Tibial nerve (tissue), 4 donors: ENCODE measurements around the gene ARHGAP26. TPM values are rescaled to one million over a fixed set of nuclear protein-coding genes. Genes with fewer than 3 reads are reported as not detected.
A peak's percentile ranks its signal among the peaks of the same experiment; 100 is the strongest.

Experiments
- DNase-seq, 2 donors: peaks; one replicate each; pipeline ENCODE4 v3.0.0-alpha.2; 2019; ENCODE audit warnings: low spot score in 2 of 2
- H3K27ac ChIP-seq, 4 donors: fragments of 200-600 bp; sonication (generic) in 3 of 4; one replicate each; pipeline ENCODE4 v1.5.1; 2017 to 2019; ENCODE audit warnings: mild to moderate bottlenecking in 1 of 4
- H3K27me3 ChIP-seq, 2 donors: fragments of 200-600 bp; sonication (generic) in 1 of 2; one replicate each; pipeline versions ENCODE4 v1.5.1 to v1.6.0; 2017 to 2019
- H3K36me3 ChIP-seq, 3 donors: fragments of 200-600 bp; sonication (generic); one replicate each; pipeline ENCODE4 v1.5.1; 2018 to 2019
- H3K4me1 ChIP-seq, 4 donors: fragments of 200-600 bp; sonication (generic) in 3 of 4; one replicate each; pipeline ENCODE4 v1.5.1; 2017 to 2019
- H3K4me3 ChIP-seq, 4 donors: fragments of 200-600 bp; sonication (generic) in 3 of 4; one replicate each; pipeline ENCODE4 v1.5.1; 2017 to 2019; ENCODE audit warnings: mild to moderate bottlenecking in 1 of 4, moderate library complexity in 1 of 4
- H3K9me3 ChIP-seq, 4 donors: fragments of 200-600 bp; sonication (generic) in 3 of 4; one replicate each; pipeline ENCODE4 v1.5.1; 2017 to 2019
- EP300 ChIP-seq, 2 donors: sonication (generic); formaldehyde crosslinking; IDR thresholded peaks; one replicate each; pipeline ENCODE4 v1.6.1; 2017; ENCODE audit warnings: antibody characterized with exemption in 2 of 2, mild to moderate bottlenecking in 1 of 2
- POLR2A ChIP-seq, 2 donors: fragments of 450-650 bp; IDR thresholded peaks; one replicate each; pipeline ENCODE4 v1.6.1; 2017; ENCODE audit warnings: antibody characterized with exemption in 2 of 2, mild to moderate bottlenecking in 2 of 2, moderate library complexity in 2 of 2
- WGBS, 2 donors: methylation state at CpG; one replicate each; pipeline ENCODE4 v1.1.5; 2018; 5-methylcytosine and 5-hydroxymethylcytosine counted together
- total RNA-seq, 4 donors: library from RNA; depleted of rRNA; stranded (reverse); fragments of >200 nt; gene quantifications; one replicate each; pipeline ENCODE4 v1.1.0, GENCODE V29; 2016
- TF ChIP-seq, protein P1 (sequence below), 5 experiments: fragments of 200-600 bp in 3 of 5; fragments of 450-650 bp in 2 of 5; sonication (generic) in 3 of 5; IDR thresholded peaks; one replicate each; pipeline ENCODE4 v1.5.1; 2016 to 2019; ENCODE audit warnings: antibody characterized with exemption in 5 of 5, mild to moderate bottlenecking in 3 of 5, moderate library complexity in 2 of 5

The ARHGAP26 gene
- total RNA-seq, 4 donors from 2014 or later = 33.7 to 77.8 (median 57.8) TPM

DNA sequence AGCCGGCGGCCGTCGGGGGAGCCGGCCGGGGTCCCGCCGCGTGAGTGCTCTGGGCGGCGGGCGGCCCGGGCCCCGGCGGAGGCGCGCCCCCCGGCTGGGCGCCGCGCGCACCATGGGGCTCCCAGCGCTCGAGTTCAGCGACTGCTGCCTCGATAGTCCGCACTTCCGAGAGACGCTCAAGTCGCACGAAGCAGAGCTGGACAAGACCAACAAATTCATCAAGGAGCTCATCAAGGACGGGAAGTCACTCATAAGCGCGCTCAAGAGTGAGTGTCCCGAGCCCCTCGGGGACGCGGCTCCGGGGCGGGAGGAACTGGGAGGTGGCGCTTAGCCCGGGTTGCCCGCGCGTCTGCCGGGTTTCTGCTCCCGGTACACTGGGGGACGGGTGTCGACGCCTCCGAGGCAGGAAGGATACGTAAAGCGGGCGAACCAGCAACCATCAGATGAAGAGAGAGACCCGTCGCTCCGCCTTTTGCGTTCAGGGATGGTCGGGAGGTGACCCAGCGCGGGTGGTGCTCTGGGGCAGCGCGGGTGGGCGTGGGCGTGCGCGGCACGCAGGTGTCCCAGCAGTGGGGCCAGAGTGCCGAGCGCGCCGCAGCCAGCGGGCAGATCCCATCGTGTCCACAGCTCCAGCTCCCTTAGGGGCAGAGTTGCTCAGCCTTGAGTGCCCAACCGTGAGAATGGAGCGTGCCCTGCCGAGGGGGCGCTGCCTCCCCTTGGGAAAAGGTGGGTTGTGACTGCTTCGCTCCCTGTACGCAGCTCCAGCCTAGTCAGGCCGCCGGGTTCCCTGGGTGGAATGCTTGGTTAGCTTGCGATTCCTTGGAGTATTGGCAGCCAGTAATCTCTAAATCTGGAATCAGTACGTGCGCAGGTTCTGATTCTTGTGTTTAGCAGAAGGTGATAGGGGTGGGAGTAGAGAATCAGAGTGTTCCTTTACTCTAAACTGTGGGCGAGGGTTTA, 753 bp downstream of the ARHGAP26 start:
- no peaks in the 10 kb centered on the region for H3K9me3 ChIP-seq
- TF ChIP-seq EP300 (IDR thresholded peaks at IDR 0.05) (peak in 1 of 2 donors; percentile 57), POLR2A (IDR thresholded peaks at IDR 0.05) (no peak)
- TF ChIP-seq, protein P1, sequence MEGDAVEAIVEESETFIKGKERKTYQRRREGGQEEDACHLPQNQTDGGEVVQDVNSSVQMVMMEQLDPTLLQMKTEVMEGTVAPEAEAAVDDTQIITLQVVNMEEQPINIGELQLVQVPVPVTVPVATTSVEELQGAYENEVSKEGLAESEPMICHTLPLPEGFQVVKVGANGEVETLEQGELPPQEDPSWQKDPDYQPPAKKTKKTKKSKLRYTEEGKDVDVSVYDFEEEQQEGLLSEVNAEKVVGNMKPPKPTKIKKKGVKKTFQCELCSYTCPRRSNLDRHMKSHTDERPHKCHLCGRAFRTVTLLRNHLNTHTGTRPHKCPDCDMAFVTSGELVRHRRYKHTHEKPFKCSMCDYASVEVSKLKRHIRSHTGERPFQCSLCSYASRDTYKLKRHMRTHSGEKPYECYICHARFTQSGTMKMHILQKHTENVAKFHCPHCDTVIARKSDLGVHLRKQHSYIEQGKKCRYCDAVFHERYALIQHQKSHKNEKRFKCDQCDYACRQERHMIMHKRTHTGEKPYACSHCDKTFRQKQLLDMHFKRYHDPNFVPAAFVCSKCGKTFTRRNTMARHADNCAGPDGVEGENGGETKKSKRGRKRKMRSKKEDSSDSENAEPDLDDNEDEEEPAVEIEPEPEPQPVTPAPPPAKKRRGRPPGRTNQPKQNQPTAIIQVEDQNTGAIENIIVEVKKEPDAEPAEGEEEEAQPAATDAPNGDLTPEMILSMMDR (IDR thresholded peaks at IDR 0.05) = peak in 1 of 5 experiments; percentile 6
- peak overlapping the region; percentile 63 to 93 (median 84) for H3K4me3 ChIP-seq
- 0 to 1% methylated on average over 59 to 67 of the region's 86 CpGs for WGBS, 2 donors
- DNase-seq = peak; percentile 19 to 26
- no peaks in the 10 kb centered on the region for H3K27me3 ChIP-seq
- H3K27ac ChIP-seq = peak overlapping the region; percentile 86 to 94 (median 90)
- H3K36me3 ChIP-seq = no peaks in the 10 kb centered on the region
- peaks cover 0 to 39% (median 17%) of the 10 kb centered on the region in 4 donors for H3K4me1 ChIP-seq

DNA sequence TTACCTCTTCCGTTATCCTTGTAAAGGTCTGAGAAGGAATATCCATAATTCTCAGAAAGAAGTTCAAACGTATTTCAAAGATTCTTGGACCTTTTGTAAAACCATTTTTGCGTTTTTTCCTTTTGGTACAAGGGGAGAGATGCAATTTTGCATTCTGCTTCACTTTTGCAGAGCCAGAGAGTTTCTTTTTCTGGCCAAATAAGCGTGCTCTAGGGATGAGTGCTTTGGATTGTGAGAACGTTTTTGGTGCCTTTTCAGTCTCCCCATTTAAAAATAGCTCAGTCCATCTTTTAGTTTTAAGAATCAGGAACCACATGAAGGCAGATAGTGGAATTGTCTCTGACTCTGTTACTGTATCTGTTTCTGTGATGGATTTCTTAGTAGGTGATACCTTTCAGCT, 1.5 kb downstream of the ARHGAP26 start:
- peak overlapping the region; percentile 63 to 93 (median 84) for H3K4me3 ChIP-seq
- no peak for DNase-seq
- no peaks in the 10 kb centered on the region for H3K27me3 ChIP-seq
- H3K9me3 ChIP-seq = no peaks in the 10 kb centered on the region
- TF ChIP-seq POLR2A (IDR thresholded peaks at IDR 0.05) (no peak), EP300 (IDR thresholded peaks at IDR 0.05) (no peak)
- TF ChIP-seq, protein P1 (IDR thresholded peaks at IDR 0.05) = no peak
- H3K27ac ChIP-seq = peak overlapping the region; percentile 86 to 94 (median 90)
- H3K36me3 ChIP-seq = no peaks in the 10 kb centered on the region
- peaks cover 0 to 39% (median 17%) of the 10 kb centered on the region in 4 donors for H3K4me1 ChIP-seq
- WGBS, 2 donors = 9% methylated on average over 5 of the region's 5 CpGs

DNA sequence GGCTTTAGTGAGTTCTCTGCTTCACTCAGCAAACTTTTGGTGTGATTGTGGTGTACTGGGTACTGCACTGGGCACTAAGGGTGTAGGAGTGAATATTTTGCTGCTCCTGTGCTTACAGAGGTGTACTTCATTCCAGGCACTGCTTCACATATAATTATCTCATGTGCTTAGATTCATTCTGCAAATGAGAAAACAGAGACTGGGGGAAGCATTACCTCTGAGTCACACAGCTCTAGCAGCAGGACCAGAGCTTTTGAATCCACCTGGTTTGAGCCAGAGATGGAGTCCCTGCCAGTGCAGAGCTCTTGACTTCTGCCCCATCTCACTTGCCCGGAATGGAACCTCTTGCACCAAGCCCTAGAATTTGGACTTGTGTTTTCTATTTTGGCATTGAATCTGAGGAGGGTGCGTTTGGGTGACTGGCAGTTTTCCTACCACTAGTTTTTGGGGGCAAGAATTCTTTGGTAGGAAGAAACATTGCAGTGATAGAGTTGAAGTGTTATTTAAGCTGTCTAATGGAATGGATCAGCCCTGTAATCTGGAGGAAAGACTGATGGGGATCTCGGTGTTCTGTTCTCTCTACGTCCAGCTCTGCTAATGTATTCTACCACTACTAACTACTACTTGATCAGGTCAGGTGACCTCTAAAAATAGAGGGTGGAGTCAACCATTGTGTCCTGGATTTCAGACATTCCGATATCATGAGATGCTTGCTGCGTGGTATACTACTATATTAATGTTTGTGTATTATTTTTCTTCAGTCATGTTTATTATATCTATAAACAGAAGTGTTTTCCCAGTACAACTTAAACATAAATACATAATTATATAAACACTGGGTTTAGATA, 2.5 kb downstream of the ARHGAP26 start:
- Histone ChIP-seq H3K4me1 (peaks cover 0 to 41% (median 17%) of the 10 kb centered on the region in 4 donors), H3K4me3 (peak overlapping the region in 2 of 4 donors; percentile 63 to 83), H3K9me3 (no peaks in the 10 kb centered on the region), H3K27me3 (no peaks in the 10 kb centered on the region), H3K36me3 (no peaks in the 10 kb centered on the region), H3K27ac (peak overlapping the region in 2 of 4 donors; percentile 93 to 94)
- DNase-seq = no peak
- TF ChIP-seq POLR2A (IDR thresholded peaks at IDR 0.05) (no peak), EP300 (IDR thresholded peaks at IDR 0.05) (no peak)
- TF ChIP-seq, protein P1 (IDR thresholded peaks at IDR 0.05) = no peak
- 62 to 64% methylated on average over 6 of the region's 6 CpGs for WGBS, 2 donors

DNA sequence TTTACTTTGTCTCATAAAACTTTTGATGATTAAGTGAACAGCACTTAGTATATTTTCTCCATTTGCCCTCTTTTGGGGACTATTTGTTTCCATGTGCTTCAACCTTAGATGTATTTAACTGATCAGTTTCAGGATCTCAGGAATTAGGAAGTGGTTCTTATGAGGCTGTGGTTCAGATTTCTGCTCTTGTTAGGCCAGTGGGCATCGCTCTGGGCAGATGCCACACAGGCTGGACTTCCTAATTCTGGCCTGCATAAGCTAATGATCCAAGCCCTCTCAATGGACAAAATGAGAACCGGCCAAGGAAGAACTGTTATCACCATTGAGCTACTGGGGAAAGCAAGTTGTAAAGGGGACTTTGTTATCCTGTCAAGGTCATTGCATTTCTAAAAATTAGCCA, 6.9 kb downstream of the ARHGAP26 start:
- Histone ChIP-seq H3K36me3 (no peaks in the 10 kb centered on the region), H3K4me3 (no peak overlapping the region), H3K4me1 (peaks cover 0 to 54% (median 11%) of the 10 kb centered on the region in 4 donors), H3K9me3 (no peaks in the 10 kb centered on the region), H3K27me3 (no peaks in the 10 kb centered on the region), H3K27ac (no peak overlapping the region)
- TF ChIP-seq, protein P1 (IDR thresholded peaks at IDR 0.05) = no peak
- TF ChIP-seq EP300 (IDR thresholded peaks at IDR 0.05) (no peak), POLR2A (IDR thresholded peaks at IDR 0.05) (no peak)
- WGBS, 2 donors = 82 to 93% methylated on average over 2 of the region's 2 CpGs
- DNase-seq = no peak
